NCI-H187 (cell line): ENCODE measurements around the gene FBXO11.
"Not testable (repeated sequence)": the region's sequence is repeated elsewhere in the genome, so short reads cannot be mapped to it uniquely, and the experiment has no call there.

Experiments
- DNase-seq, 2 experiments: peaks; one replicate each; lab custom pipeline; 2025; lab: John Stamatoyannopoulos, UW

FBXO11 gene

DNA sequence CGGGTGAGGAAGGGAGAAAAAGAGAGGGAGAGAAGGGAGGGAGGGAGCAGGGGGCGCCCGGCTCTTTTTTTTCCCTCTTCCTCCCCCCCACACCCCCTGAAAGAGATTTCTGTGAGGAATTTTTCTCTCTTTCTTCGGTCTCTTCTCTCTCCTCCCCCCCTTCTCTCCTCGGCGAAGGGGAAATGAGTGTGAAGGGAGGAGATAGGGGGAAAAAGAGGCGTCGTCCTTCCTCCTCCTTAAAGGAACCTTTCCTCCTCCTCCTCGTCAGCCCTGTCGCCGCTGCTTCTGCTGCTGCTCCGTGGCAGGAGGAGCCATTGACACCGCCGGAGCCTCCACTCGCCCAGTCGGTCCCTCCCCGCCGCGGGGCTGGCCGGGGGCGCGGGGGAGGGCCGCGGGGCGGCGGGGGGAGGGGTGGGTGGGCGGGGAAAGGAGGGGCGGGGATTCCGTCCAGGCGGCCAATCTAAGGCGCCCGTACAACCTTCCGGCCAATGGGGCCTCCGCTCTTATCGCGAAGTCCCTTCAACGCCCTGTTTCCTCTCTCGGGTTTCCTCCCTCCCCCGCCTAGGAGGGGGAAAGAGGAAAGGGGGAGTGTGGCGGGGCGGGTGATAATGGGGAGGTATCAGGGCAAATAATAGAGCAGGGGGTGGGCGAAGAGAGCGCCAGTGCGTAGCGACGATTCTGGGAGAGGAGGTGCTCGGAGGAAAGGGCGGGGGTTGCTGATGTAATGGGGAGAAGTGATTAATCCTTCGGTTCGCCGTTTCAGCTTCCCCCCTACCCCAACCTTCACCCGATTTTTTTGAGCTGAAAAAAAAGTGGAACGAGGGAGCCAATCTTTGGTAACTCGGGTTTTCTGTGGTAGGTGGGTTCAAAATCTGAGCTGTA, at the start of gene FBXO11:
TSS of gene FBXO11 (minus strand) at position 342 of the 882 bp plus-strand sequence. CDS start 778 bp downstream, outside the sequence.
- DNase-seq: peak; percentile 95

GRCh38 chr2:47950340-47951301, 44.3 kb upstream of the FBXO11 start:
- no peak for DNase-seq

DNA sequence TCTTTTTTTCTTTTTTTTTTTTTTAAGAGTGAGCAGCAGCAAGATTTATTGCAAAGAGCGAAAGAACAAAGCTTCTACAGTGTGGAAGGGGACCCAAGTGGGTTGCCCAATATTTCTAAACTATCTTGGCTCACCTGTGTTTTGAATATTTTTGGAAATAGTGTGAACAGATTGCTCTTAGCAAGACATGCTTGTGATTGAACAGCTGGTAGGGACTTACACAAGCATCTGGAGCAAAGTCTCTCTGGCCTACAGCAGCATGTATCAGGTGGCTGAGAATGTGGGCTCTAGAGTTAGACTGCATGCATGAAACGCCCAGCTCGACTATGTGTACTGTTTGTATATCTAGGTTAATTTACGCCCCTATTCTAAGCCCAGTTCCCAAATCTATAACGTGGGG, 40.3 kb upstream of the FBXO11 start:
- DNase-seq: no peak

DNA sequence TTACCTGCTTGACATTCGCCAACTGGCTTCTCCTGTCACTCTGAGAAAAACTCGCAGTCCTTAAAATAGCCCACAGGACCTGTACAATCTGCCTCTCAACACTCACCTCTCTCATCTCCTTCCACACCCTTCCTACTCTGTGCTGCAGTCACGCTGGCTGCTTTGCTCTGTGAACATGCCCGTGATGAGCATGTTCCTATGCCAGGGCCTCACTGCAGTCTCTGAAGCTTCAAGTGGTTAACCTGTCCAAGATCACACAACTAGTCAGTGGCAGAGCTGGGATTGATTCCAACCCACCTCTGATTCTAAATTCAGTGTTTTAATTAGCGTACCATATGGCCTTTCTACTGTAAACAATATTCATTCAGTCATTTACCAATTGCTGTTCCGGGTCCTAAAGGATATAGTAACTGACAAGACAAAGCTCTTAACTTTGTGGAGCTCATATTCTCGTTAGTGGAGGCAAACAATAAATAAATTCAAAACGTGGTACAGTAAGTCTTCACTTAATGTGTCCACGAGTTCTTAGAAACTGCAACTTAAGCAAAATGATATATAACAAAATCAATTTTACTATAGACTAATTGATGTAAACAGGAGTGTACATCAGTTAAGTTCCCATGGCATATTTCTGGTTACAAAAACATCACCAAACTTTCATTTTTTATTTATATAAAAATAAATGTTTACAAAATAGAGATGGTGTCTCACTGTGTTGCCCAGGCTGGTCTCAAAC, 38.9 kb upstream of the FBXO11 start:
- DNase-seq: no peak

- DNase-seq: no peak
Observed at GRCh38 chr2:47941936-47942335, 35.6 kb upstream of the FBXO11 start.

GRCh38 chr2:47937677-47938076, 31.4 kb upstream of the FBXO11 start:
- no peak for DNase-seq

DNA sequence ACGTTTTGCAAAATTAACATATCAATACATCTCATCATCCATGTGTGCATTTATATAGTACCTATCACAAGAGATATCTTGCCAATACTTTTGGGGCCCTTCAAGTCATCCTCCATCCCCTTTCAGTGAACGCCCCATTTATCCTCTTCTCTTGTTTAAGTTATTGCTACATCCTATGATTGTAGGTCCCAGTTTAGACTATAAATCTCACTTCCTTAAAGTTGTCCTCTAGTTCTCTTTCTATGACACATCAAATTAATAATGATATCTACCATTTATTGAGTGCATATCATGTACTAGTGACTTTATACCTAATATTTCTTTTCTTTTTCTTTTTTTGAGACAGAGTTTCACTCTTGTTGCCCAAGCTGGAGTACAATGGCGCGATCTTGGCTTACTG, 28.8 kb upstream of the FBXO11 start:
- no peak for DNase-seq

GRCh38 chr2:47918043-47918442, 11.7 kb upstream of the FBXO11 start:
- no peak for DNase-seq

- no peak for DNase-seq
Observed at GRCh38 chr2:47917276-47917961, 11.1 kb upstream of the FBXO11 start.

GRCh38 chr2:47916412-47916811, 10.1 kb upstream of the FBXO11 start:
- DNase-seq: no peak

DNA sequence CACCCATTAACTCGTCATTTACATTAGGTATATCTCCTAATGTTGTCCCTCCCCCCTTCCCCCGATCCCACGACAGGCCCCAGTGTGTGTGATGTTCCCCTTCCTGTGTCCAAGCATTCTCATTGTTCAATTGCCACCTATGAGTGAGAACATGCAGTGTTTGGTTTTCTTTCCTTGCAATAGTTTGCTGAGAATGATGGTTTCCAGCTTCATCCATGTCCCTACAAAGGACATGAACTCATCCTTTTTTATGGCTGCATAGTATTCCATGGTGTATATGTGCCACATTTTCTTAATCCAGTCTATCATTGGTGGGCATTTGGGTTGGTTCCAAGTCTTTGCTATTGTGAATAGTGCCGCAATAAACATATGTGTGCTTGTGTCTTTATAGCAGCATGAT, 4.4 kb upstream of the FBXO11 start:
- DNase-seq: not testable (repeated sequence)

GRCh38 chr2:47908682-47909081, 2.4 kb upstream of the FBXO11 start:
- no peak for DNase-seq

GRCh38 chr2:47907039-47907781, 912 bp upstream of the FBXO11 start:
- no peak for DNase-seq

DNA sequence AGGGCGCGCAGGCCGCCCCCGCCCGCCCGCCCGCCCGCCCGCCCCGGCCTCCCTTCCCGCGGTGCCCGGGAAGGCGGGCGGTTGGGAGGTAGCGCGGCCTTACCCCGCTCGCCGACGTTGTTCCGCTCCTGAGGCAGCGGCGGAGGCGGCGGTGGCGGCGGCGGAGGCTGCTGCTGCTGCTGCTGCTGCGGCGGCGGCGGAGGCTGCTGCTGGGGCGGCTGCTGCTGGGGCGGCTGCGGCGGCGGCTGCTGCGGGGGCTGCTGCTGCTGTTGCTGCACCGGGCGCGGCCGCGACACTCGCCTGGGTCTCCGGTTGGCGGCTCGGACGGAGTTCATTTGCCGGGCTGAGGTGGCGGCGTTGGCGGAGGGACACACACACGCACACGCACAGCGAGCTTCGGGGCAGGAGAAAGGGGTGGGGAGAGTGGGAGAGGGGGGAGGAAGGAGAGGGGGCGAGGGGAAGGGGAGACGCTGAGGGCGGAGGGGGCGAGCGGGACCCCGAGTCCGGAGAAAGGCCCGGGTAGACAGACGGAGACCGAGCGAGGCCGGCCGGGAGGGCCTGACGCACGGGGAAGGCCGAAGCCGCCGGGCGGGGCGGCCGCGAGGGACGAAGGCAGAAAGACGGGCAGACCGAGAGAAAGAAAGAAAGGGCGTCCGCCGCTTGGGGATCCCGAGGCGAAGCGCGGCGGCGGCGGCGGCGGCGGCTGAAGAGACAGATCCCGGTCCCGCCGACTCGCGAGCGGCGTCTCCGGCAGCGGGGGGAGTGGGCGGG, 727 bp downstream of the FBXO11 start:
- peak; percentile 56 to 80 for DNase-seq

DNA sequence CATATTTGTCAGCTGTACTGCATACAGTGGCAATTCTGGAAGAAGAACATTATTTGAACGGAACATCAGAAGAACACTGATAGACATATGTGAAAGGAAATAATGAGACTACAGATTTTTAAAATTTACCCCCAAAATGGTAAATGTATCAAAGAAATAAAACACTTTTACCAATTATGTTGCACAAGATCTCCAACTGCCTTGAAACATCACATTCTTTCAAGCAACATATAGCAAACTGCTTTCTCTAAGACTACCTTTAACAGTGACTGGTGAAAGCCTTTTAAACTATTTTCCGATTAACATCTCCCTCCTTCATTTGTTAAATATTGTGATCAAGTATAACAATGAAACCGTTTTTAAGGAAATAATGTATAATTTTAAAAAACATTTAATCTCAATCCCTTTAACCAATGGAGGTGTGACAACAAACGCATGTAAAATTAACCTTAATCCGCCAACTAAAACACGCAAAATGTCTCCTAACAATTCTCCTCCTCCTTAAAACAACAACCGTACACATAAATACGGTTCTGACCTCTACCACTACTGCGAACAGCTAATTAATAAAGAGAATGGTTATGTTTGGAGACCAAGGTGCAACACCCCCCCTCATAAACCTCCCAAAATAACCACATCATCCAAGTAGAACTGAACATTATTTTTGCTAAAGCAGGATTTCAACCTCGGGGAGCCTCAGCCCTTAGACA, 2.4 kb downstream of the FBXO11 start:
- DNase-seq: no peak

GRCh38 chr2:47901892-47902291, 4.4 kb downstream of the FBXO11 start:
- DNase-seq: not testable (repeated sequence)

DNA sequence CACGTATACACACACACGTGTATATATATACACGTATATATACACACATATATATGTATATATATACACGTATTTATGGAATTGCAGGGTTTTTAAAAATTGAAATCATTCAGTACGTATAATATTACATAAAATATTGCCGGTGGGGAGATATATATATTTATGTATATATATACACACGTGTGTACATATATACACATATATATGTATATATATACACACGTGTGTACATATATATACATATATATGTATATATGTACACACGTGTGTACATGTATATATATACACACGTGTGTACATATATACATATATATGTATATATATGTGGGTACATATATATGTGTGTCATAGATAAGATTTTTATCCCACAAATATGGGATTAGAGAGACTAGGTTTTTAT, 5.4 kb downstream of the FBXO11 start:
- no peak for DNase-seq

GRCh38 chr2:47899915-47900816, 6.1 kb downstream of the FBXO11 start:
- DNase-seq: no peak
